ENCODE measurements around the gene U2AF1L4. TPM values are rescaled to one million over a fixed set of nuclear protein-coding genes. Genes with fewer than 3 reads are reported as not detected.
A peak's percentile ranks its signal among the peaks of the same experiment; 100 is the strongest.
"Not testable (repeated sequence)": the region's sequence is repeated elsewhere in the genome, so short reads cannot be mapped to it uniquely, and the experiment has no call there.

The U2AF1L4 gene
- total RNA-seq, 1 donor from 2014 or later, result 32.9 TPM

GRCh38 chr19:35725216-35725861 is 19.9 kb downstream of the U2AF1L4 start:
- no peak for DNase-seq (ENCODE audit: low spot score)

GRCh38 chr19:35724560-35724959 is 20.7 kb downstream of the U2AF1L4 start:
- no peak for DNase-seq (ENCODE audit: low spot score)

DNA sequence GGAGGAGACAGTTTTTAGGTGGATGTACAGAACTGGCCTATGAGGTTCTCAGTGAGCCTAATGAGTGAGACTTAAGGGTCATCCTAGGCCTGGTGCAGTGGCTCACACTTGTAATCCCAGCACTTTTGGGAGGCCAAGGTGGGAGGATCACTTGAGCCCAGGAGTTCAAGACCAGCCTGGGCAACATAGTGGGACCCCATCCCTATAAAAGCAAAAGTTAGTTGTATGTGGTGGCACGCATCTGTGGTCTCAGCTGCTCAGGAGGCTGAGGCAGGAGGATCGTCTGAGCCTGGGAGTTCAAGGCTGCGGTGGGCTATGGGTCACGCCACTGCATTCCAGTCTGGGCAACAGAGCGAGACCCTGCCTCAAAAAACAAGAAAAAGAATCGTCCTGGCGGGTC is 21.1 kb downstream of the U2AF1L4 start:
- not testable (repeated sequence) for DNase-seq (ENCODE audit: low spot score)

DNA sequence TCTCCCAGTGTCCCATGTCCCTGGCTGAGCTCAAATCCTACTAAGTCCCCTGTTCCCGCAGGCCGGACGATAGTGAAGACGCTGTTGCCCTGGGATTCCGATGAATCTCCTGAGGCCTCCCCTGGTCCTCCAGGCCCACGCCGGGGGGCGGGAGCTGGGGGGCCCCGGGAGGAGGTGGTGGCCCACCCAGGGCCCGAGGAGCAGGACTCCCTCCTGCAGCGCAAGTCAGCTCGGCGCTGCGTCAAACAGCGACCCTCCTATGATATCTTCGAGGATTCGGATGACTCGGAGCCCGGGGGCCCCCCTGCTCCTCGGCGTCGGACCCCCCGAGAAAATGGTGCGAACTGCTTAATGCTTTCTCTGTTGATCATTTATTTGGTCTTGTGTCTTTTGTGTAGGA is 21.5 kb downstream of the U2AF1L4 start:
- DNase-seq (ENCODE audit: low spot score), result no peak

- no peak for DNase-seq (ENCODE audit: low spot score)
Observed at GRCh38 chr19:35722897-35723296, 22.3 kb downstream of the U2AF1L4 start.

GRCh38 chr19:35722461-35722860 is 22.8 kb downstream of the U2AF1L4 start:
- no peak for DNase-seq (ENCODE audit: low spot score)

DNA sequence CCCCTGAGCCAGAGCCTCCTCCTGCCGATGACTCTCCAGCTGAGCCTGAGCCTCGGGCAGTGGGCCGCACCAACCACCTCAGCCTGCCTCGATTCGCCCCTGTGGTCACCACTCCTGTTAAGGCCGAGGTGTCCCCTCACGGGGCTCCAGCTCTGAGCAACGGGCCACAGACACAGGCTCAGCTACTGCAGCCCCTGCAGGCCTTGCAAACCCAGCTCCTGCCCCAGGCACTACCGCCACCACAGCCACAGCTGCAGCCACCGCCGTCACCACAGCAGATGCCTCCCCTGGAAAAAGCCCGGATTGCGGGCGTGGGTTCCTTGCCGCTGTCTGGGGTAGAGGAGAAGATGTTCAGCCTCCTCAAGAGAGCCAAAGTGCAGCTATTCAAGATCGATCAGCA is 23.8 kb downstream of the U2AF1L4 start:
- DNase-seq (ENCODE audit: low spot score), result no peak

DNA sequence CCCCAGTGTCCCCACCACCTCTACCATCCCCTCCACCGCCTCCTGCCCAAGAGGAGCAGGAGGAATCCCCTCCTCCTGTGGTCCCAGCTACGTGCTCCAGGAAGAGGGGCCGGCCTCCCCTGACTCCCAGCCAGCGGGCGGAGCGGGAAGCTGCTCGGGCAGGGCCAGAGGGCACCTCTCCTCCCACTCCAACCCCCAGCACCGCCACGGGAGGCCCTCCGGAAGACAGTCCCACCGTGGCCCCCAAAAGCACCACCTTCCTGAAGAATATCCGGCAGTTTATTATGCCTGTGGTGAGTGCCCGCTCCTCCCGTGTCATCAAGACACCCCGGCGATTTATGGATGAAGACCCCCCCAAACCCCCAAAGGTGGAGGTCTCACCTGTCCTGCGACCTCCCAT is 24.6 kb downstream of the U2AF1L4 start:
- DNase-seq (ENCODE audit: low spot score), result no peak

DNA sequence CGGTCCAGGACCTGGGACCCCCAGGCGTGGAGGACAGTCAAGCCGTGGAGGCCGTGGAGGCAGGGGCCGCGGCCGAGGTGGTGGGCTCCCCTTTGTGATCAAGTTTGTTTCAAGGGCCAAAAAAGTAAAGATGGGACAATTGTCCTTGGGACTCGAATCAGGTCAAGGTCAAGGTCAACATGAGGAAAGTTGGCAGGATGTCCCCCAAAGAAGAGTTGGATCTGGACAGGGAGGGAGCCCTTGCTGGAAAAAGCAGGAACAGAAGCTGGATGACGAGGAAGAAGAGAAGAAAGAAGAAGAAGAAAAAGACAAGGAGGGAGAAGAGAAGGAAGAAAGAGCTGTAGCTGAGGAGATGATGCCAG is 25.1 kb downstream of the U2AF1L4 start:
- DNase-seq (ENCODE audit: low spot score), result no peak

- no peak for DNase-seq (ENCODE audit: low spot score)
Observed at GRCh38 chr19:35719402-35720162, 25.6 kb downstream of the U2AF1L4 start.

DNA sequence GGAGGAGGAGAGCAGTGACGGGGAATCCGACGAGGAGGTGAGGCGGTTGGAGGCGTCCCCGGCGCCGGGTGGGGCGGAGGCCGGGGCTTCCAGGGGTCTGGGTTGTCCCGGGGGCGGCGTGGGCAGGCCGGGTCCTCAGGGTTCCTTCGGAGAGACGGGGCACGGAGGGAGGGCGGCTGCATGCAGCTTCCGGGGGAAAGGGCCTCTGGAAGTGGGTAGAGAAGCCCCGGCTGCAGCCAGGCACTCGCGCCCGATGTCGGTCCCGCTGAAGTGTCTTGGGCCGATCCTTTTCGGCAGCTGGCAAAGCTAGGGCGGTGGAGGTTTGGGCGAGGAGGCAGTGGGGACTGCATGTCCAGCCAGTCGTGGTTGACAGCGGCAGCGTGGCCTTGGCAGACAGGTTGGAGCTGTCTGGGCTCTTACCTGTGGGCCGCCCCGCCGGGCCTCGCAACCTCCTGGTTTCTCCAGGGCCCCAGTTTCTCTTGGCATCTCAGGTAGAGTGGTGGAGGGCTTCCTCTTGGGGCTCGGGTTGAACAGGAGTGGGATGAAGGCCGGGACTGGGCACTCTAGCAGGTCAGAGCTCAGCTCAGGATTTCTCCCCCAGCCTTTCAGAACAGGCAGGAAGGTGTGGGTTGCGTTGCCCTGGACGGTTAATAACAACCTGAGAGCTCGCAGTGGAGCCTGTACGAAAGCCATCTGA is 26.7 kb downstream of the U2AF1L4 start:
- no peak for DNase-seq (ENCODE audit: low spot score)

DNA sequence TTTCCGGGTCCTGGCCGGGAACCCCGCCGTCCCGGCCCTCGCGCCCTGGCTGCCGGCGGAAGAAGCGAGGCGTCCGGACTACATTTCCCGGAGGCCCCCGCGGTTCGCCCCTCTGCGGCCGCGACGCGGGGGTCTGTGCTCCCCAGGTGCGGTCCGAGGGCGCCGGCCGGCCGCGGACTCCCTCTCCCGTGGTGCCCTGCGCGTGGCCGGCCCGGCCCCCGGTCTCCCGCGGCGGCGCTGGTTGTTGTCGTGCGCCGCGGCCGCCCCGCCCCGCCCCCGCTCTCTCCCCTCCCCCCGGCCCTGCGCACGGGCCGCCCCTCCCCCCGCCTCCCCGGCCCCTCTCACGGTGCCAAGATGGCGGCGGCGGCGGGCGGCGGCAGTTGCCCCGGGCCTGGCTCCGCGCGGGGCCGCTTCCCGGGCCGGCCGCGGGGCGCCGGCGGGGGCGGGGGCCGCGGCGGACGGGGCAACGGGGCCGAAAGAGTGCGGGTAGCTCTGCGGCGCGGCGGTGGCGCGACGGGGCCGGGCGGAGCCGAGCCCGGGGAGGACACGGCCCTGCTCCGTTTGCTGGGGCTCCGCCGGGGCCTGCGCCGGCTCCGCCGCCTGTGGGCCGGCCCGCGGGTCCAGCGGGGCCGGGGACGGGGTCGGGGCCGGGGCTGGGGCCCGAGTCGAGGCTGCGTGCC is 27.4 kb downstream of the U2AF1L4 start, which contains the start of gene KMT2B:
Gene KMT2B, plus strand, starts transcription at position 339 of the 680 bp plus-strand sequence. Its CDS starts 16 bp downstream, at position 355.
- DNase-seq (ENCODE audit: low spot score), result no peak

- peak; percentile 96 for DNase-seq (ENCODE audit: low spot score)
Observed at GRCh38 chr19:35716801-35717664, 28.2 kb downstream of the U2AF1L4 start.

DNA sequence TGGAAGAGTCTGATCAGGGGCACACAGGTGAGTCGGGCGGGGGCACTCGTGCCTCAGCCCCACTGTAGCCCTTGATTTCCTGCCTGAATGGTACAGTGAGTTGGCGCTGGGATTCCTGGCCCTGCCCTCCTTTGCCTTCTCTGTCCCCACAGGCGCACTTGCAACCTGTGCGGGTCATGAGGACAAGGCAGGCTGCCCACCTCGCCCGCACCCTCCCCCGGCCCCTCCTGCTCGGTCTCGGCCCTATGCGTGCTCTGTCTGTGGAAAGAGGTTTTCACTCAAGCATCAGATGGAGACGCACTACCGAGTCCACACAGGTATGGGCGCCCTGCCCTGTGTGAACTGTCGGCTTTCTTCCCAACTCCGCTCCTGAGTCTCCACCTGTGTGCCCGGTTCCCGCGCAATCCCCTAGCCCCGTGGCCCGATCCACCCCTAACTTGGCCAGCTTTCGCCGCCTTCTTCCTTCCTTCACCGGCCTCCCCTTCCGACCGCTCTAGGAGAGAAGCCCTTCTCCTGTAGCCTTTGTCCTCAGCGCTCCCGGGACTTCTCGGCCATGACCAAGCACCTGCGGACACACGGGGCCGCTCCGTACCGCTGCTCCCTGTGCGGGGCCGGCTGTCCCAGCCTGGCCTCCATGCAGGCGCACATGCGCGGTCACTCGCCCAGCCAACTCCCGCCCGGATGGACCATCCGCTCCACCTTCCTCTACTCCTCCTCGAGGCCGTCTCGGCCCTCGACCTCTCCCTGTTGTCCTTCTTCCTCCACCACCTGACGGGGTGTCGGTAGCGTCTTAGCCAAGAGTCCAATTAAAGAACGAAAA is 29.0 kb downstream of the U2AF1L4 start:
- no peak for DNase-seq (ENCODE audit: low spot score)

GRCh38 chr19:35715355-35715809 is 29.8 kb downstream of the U2AF1L4 start:
- no peak for DNase-seq (ENCODE audit: low spot score)

- DNase-seq (ENCODE audit: low spot score), result no peak
Observed at GRCh38 chr19:35714601-35715354, 30.4 kb downstream of the U2AF1L4 start.

DNA sequence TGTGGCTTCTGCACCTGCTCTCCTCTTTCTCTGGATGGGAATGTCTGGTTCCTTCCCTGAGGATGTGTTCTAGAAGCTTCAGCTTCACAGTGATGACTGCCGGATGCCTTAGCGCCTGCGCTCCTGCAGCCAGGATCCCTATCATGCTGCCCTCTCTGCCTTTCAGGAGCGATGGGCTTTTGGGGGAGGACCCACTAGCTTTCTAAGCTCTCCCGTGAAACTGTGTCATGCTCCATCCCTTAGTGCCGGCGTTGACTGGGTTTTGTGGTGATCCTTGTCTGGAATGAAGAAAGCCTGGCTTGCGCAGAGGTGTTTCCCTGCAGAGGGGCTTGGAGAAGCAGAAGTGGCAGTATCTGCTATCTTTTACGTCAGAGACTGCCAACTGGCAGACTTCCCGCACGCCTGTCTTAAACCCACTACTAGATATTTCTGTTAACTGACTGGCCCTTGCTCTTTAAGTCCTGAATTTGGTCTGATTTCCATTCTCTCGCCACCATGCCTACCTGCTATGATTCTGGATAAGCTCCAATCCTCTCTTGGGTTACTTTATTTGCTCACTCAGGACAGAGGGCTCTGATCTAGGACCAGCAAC is 31.2 kb downstream of the U2AF1L4 start:
- no peak for DNase-seq (ENCODE audit: low spot score)

DNA sequence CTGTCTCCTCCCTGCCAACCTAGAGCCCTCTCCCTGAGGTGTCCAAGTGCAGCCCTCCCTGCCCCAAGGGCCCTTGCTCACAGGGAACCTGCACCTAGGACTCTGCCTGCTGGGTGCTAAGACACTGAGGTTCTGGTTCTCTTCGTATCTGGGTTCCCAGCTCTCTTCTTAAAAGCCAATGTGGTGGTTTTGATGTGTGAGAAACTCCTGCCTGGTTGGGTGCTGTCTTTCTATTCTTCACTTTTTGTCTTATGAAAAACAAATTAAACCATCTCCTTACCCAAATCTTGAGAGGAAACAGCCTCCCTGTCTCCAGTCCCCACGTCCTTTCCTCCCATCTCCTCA is 31.7 kb downstream of the U2AF1L4 start:
- no peak for DNase-seq (ENCODE audit: low spot score)
